Medulla oblongata (tissue), 1 donor: ENCODE results near the gene DTD2.
A peak's percentile ranks its signal among the peaks of the same experiment; 100 is the strongest.
"Not testable (repeated sequence)": the region's sequence is repeated elsewhere in the genome, so short reads cannot be mapped to it uniquely, and the experiment has no call there.

Experiments
- DNase-seq: peaks from one replicate; pipeline ENCODE4 v3.0.0-alpha.2; 2015; ENCODE audit errors: extremely low spot score

The DTD2 gene

DNA sequence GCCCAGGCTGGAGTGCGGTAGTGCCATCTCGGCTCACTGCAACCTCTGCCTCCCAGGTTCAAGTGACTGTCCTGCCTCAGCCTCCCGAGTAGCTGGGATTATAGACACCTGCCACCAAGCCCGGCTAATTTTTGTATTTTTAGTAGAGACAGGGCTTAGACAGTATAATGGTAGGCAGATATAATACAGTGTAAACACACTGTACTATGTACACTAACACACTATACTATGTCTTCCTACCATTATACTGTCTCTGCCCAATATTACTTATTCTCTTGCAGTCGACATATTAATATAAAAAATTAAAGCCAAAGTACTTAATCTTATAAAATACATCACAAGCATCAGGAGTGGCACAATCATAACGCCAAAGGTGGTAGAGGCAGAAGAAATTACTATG, 15.0 kb downstream of the DTD2 start:
- no peak for DNase-seq

DNA sequence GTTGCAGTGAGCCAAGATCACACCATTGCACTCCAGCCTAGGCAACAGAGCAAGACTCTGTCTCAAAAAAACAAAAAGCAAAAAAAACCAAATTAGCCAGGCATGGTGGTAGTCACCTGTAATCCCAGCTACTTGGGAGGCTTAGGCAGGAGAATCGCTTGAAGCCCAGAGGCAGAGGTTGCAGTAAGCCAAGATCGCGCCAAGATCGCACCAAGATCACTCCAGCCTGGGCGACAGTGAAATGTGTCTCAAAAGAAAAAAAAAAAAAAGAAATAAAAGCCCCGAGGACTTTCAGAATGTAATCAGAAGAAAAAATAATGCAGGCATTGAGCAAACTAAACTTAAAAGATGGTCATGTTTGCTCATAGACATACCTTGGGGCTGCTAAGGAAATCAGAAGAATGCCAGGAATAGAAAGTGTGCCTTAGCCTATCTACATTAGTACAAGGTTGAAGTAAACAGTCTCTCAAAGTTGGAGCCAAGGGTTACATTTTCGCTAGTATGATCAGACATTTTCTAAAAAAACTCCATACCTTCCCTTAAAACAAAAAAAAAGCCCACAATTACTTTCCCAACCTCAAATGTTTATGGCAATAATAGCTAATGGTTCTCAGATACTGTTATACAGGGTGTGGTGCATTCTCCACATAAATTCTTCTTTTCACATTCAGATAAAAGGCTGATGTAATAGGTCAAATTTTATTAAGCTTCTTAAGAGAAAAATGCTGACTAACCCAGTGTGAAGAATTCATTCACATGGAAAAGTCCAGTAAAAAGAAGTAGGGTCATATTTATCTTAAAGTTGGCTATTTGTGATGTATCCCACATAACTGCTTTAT, 15.8 kb downstream of the DTD2 start:
- DNase-seq = no peak

DNA sequence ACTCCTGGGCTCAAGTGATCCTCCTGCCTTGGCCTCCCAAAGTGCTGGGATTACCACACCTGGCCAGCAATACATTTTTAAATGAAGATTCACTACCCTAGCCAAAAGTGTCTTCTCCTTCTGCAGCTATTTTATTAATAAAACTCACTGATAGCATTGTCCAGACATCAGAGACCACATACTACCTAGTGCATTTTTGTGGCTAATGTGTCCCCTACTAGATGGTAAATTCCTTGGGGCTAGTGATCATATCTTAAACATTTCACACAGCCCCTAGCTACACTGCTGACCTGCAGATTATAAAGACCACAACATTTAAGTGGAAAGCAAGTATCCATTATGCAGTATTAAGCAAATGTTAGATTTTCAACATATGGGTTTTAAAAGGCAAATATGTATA, 17.0 kb downstream of the DTD2 start:
- DNase-seq = no peak

DNA sequence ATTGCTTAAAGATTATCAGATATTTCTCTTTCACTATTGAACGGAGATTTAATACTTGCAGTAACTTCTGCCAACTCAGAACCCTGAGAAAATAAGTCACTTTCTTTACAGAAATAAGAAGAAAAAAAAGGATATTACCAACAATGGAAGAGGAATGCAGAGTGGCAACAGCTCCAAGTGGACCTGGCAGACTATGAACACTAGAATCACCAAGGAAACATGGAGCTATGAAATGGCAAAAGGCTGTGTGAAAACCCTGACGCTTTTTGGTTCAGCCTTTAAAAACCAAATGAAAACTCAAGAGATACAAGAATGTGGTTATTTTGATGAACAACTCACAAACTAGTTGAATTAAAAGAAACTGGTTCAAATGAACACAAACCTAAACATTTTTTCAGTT, 17.7 kb downstream of the DTD2 start:
- DNase-seq = peak; percentile 60

DNA sequence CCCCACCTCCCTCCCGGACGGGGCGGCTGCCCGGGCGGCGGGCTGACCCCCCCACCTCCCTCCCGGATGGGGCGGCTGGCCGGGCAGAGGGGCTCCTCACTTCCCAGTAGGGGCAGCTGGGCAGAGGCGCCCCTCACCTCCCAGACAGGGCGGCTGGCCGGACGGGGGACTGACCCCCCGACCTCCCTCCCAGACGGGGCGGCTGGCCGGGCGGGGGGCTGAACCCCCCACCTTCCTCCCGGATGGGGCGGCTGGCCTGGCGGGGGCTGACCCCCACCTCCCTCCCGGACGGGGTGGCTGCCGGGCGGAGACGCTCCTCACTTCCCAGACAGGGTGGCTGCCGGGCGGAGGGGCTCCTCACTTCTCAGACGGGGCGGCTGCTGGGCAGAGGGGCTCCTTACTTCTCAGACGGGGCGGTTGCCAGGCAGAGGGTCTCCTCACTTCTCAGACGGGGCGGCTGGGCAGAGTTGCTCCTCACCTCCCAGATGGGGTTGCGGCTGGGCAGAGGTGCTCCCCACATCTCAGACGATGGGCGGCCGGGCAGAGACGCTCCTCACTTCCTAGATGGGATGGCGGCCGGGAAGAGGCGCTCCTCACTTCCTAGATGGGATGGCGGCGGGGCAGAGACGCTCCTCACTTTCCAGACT, 20.1 kb downstream of the DTD2 start:
- not testable (repeated sequence) for DNase-seq

DNA sequence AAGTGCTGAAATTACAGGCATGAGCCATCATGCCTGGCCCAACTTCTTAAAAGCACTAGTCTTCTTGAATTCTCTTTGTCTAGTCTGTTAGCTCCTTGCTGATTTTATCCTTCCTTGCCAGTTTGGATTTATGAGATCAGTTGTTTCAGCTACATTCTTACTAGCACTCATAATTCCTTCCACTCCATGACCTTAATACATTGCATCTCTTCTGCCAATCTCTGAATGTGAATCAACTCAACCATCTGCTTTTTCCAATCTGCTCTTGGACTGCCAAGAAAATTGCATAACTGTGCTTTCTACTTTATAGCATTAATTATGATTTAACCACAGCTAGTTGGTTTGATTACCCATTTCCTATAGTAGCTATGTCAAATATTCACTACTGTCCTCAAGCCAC, 22.0 kb downstream of the DTD2 start:
- DNase-seq = no peak

DNA sequence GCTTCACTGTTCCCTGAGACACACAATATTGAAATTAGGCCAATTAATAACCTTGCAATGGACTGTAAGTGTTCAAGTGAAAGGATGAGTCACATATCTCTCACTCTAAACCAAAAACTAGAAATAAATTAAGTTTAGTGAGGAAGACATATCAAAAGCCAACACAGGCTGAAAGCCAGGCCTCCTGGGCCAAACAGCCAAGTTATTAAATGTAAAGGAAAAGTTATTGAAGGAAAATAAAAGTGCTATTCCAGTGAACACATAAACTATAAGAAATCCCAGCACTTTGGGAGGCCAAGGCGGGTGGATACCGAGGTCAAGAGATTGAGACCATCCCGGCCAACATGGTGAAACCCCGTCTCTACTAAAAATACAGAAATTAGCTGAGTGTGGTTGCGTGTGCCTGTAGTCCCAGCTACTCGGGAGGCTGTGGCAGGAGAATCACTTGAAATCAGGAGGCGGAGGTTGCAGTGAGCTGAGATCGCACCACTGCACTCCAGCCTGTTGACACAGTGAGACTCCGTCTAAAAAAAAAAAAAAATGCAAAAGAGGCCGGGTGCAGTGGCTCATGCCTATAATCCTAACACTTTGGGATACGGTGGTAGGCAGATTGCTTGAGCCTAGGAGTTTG, 26.6 kb downstream of the DTD2 start:
- no peak for DNase-seq

DNA sequence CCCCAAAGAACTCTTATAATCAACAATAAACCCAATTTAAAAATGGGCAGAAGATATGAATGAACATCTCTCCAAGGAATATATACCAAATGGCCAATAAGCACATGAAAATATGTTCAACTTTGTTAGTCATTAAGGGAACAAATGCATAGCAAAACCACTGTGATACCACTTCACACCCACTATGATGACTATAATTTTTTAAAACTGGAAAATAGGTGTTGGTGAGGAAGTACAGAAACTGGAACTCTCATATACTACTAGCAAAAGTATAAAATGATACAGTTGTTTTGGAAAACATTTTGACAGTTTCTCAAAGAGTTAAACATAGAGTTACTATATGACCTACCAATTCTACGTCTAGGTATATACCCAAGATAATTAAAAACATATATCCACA, 27.5 kb downstream of the DTD2 start:
- no peak for DNase-seq

DNA sequence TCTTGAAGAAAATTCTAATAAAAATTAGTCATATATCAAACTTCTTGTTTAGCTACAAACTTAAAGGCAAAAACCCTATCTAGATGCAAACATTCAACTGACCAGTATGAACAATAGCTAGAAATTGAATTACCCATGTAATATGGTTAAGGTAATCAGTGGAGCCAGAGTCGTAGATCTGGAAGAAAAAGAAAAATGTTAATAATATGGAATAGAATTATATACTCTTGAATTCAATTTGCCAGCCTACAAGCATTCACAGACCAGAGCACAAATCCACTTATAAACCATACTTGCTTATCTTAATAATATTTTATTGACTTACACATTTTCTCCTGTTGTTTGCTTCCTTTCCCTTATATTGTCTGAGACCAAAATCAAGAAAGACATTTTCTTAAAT, 29.3 kb downstream of the DTD2 start:
- DNase-seq = no peak

DNA sequence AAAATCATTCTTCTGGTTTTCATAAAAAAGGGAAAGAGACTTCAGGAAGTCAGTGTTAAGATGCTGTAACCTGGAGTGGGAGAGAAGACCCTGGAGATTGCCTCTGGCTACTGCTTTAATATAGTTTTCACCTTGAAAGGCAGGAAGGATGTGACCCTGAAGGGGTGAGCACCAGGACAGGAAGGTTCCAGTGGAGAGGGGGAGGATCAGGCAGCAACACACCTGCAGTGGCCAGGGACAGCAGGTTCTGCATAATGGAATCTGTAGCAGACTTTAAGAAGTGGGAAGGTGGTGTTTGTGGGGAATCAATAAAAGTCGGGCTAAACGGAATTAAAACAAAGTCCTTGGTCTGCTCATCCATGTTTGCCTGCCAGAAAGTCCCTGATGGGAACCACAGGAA, 30.6 kb downstream of the DTD2 start:
- DNase-seq = no peak

DNA sequence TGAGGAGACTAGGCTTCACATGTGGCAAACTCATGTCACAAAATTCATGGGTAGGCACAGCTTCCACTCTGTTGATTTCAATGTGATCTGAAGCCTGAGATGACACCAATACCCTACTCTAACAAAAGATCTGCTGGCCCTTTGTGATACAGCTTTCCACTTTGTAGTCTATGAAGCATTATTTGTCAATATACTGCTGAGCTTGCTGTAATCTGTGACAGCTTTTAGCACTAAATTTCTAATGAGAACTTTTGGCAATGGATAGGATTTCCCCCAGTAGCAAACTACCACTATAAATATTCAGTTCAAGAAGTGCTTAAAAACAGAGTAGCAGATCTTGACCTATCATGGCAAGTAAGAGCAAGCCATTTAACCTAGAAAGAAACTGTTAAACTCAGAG, 31.4 kb downstream of the DTD2 start:
- no peak for DNase-seq

DNA sequence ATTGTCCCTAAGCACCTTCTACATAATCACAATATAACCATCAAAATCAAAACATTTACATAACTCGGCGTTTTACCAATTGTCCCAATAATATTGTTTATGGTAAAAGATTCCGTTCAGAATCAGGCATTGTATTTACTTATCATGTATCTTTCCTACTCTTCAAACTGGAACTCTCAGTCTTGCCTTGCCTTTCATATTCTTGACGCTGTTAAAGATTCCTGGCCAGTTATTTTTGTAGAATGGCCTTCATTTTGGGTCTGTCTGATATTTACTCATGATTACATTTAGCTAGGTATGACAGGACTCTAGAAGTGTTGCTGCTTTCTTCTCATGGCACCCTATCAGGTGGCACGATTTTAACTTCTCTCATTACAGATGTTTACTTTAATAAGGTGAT, 36.1 kb downstream of the DTD2 start:
- no peak for DNase-seq

DNA sequence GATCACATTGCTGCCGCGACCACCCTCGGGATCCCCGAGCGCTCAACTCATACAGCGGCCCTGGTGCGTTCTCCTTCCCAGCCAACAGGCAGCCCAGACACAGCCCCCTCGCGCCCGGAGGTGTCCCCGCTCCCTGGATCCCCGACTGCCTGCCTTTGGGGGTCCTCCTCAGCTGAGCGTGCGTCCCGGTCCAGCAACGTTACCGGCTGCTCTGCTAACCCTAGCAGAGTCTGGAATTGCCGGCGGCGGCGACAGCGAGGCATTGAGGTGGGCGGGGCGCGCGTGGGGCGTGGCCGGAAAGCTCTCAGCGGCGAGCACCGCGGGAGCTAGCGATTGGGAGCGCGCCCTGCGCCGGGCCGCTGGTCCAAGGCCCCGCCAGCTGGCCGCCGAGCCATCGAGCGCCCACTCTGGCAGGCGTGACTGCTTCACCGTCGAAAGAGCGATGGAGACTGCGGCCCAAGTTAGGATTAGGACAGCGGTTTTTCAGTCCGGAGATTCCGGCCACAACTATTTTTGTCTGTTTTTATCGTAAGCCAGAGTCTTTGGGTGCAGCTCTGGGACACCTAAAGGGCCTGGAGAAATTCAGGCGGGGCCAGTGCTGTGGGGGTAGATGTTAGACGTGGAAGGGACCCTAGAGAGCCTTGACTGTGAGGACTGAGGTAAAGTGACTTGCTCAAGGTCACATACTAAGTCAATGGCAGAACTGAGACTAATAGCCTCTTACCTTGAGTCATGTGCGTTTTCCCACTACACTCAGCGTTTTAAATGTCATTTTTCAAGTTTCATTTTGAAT, 36.8 kb downstream of the DTD2 start, which contains the start of gene HEATR5A:
Gene HEATR5A (minus strand): TSS at position 232 of the 793 bp plus-strand sequence. CDS start 17,575 bp downstream, outside the sequence.
- DNase-seq = peak; percentile 94

DNA sequence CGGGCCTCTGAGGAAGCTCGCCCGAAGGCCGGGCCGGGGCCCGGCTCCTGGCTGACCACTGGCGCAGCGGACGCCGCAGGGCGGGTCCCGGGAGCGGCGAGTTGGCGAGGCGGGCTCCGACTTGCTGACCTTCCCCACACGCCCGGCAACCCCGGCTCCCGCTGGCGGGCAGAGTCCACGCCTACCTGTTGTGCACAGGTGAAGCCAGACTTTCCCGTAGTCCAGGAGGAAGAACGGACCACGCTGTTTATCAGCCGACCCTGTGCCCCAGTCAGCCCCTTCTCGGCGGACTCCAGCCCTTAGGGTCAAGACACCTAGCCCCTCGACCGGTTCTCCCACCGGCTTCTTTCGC, 37.4 kb downstream of the DTD2 start:
- DNase-seq = peak; percentile 47

DNA sequence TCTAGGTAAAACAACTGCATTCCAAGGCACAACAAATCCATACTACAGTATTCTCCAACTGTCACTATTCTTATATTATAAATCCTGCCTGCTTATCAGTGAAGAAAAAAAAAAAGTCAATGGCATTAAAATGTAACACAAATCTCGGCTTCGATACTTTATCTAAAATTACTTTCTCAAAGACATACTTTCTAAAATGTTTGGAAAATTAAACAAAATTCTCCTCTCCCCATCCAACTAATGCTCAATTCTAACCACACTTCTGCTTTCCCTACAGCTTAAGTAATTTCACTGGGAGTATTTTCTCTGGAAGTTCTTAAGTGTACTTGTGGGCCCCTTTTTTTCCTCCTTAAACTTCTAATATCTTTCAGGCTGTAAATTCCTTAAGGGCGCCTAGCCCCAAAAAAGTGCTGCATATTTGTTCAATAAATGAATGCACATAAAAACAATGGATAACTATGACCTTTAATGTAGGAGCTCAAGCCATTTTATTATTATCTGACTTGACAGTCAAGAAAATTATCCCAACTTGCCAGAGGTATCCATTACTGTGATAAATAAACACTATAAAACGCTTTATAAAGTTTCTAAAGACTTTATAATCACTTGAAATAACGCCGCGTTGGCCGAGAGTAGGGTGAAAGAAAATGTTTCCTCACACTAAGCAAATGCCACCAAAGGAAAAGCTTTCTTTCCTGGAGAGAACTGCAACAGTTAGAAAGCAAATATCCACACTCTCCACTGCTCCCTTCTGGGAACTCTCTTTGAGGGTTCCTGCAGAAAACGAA, 37.9 kb downstream of the DTD2 start:
- DNase-seq = peak; percentile 11

DNA sequence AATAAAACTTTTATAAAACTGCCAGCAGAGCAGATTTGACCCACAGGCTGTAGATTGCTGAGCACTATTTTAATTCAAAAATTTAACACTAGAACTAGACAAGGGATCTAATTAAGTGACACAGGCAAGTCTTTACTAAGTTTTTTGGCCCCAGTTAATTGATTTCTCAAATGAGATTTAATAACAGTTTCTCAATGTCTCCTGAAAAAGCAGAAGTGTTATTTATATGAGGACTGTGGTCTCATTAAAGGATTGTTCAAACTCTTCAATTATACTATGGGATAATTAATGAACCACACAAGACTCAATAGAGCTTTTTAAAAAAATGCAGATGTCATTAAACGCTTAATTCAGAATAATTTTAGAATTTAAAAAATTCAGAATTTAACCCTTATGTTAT, 38.9 kb downstream of the DTD2 start:
- no peak for DNase-seq

DNA sequence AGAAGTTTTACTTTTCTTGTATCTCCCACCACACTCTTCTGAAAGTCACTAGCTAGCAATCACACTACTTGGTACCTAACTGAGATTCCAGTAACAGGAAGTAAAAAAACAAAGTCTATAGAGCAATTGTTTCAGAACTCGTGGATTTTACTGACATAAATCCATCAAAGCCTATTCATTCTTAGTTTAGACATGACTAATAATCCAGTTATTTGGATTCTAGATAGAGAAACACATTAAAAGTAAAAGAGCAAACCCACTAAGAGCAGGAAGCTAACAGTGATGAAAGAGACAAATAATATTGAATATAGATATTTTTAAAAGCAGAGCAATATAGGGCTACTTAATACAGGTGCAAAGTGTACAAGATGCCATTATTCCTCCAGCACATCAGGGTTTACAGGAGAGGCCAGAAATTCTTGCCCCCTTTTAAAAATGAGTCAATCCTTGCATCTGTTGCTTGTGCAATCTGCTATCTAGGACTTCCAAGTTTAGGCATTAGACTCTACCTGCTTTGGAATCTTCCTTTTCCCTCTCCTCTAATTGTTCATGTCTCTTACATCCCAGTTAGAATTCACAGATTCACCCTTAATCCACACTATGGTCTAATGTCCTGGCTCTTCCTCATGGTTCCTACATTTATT, 43.0 kb downstream of the DTD2 start:
- no peak for DNase-seq

DNA sequence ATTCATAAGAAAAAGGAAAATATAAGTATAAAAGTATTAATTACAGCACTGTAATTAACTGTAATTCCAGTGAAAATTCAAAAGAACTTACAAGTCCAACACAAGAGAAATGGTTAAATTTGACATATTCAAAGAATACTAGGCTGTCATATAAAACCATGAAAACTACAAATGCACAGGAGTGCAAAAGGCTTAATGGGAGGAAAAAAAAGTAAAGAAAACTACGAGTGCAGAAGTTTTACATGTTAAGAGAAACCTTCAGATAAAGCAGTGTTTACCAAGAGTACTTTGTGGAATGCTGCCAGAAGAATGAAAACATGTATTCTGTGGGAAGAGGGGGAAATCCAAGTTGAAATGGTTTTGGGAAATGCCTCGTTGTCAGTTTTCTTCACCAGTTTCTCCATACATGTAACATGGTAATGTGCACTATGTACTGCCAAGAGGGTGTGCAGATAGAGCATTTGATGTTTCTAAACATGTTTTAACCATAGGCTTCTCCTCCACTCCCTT, 46.0 kb downstream of the DTD2 start:
- DNase-seq = no peak

DNA sequence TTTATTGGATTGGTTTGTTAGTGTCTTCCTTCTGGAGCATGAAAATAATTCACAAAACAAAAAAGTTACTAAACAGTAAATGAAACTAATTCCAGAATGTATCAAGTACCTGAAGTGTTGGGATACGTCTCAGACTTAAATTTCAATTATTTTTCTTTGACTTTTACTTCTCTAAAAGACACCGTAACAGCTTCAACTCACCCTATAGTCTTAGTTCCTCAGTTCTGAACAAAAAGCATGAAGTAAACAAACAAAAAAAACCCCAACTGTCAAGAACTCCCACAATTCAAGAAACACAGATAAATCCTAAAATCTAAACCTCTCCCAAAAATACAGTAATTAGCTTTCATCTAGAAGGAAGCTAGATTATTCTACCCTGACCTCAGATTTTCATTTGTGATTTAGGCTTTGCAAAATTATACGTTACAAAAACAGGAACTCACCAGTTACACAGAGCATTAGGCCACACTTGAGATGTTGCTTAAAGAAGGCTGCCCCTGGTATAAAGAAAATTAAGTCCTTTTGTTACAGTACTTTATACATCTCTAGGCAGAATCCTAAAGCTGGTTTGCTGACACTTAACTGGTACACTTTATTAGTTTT, 47.2 kb downstream of the DTD2 start:
- peak; percentile 11 for DNase-seq

DNA sequence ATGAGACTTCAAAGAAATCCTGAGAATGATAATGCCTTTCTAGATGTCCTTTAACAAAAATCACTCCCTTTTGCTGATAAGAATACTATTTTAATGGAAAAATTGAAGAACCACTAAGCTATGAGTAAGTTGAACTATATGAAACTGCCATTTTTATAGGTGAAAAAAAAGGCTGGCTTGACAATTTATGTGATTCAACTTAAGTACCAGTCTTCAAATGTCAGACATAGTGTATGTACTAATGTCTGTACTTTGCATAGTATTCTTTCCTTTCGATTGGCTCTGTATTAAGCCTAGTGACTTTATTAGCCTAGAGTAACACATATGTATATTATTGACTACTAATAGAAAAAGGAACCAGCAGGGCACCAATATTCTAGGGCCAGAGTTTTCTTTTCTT, 48.9 kb downstream of the DTD2 start:
- no peak for DNase-seq
